GM18508 (cell line): ENCODE data around the gene FRG2B.
"Not testable (repeated sequence)": the region's sequence is repeated elsewhere in the genome, so short reads cannot be mapped to it uniquely, and the experiment has no call there.

ENCODE experiments used
- ATAC-seq: cut with Tn5 transposase; IDR thresholded peaks from one replicate; pipeline ENCODE4 v1.9.1; 2021; ENCODE audit warnings: moderate number of reproducible peaks; ENCODE audit not compliant: insufficient read depth, unreplicated experiment

The FRG2B gene

DNA sequence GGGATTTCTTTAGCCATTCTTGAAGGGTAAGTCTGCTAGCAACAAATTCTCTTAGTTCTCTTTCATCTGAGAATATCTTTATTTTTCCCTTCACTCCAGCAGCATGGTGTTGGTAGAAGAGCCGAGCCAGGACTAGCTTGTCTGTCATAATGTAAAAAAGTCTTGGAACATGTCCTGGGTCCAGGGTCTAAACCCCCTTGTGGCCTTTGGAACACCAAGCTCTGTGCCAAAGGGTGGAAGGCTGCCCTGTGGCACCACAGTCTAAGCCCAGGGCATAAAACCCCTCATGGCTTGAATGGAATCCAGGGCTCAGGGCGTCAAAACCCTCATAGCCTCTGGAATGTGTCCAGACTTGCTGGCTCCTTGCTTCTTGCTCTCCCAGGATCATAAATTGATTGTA is 23.2 kb downstream of the FRG2B start:
- ATAC-seq, result not testable (repeated sequence)

DNA sequence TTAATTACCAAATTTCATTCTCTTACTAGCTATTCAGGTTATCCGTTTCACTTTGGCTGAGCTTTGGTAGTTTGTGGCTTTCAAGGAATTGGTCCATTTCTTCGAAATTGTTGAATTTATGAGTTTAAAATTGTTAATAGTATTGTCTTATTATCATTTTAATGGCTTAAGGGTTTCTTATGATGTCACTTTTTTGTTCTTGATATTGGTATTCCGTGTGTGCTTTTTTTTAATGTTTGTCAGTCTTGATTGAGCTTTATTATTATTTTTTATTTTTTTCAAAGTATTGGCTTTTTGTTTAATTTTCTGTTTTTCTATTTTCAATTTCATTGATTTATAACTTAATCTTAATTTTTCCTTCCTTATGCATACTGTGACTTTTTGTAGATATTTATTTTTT is 25.9 kb downstream of the FRG2B start:
- no peak for ATAC-seq

DNA sequence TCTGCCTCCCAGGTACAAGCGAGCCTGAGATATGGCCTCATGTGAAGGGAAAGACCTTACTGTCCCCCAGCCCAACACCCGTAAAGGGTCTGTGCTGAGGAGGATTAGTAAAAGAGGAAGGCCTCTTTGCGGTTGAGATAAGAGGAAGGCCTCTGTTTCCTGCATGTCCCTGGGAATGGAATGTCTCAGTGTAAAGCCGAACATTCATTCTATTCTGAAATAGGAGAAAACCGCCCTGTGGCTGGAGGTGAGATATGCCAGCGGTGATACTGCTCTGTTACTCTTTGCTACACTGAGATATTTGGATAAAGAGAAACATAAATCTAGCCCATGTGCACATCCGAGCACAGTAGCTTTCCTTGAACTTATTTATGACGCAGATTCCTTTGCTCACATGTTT is 26.7 kb downstream of the FRG2B start:
- not testable (repeated sequence) for ATAC-seq

DNA sequence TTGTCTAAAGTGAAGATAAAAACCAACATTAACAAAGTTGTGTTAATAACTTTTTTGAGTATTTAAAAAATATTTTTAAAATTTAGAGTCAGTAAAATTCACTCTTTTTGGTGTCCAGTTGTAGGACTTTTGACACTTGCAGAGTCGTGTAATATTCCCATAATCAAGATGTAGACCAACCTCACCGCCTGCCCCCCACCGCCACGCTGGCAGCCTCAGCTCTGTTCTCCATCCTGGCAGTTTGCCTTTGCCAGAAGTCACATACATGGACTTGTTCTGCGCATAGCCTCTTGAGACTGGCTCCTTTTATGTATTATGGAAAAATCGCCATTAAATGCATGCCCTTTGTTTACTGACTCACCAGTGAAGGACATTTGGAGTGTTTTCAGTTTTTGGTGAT is 33.9 kb downstream of the FRG2B start:
- ATAC-seq, result no peak

DNA sequence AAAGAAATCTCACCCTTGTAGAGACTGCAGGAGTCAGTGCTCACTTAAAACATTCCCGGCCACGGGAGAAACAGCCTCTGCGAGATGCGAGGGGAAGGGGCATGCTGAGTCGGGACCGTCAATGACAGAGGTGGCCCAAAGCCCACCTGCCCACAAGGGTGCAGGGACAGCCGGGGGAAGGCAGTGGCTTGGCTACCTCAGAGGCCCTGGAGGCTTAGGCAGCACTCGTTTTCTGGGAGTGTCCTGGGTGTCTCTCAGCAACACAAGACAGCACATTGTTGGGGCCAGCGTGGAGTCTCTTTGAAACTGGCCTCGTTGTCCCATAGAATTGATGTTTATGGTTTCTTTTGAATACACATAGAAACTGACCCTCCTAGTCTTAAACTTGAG is 35.6 kb downstream of the FRG2B start:
- no peak for ATAC-seq

DNA sequence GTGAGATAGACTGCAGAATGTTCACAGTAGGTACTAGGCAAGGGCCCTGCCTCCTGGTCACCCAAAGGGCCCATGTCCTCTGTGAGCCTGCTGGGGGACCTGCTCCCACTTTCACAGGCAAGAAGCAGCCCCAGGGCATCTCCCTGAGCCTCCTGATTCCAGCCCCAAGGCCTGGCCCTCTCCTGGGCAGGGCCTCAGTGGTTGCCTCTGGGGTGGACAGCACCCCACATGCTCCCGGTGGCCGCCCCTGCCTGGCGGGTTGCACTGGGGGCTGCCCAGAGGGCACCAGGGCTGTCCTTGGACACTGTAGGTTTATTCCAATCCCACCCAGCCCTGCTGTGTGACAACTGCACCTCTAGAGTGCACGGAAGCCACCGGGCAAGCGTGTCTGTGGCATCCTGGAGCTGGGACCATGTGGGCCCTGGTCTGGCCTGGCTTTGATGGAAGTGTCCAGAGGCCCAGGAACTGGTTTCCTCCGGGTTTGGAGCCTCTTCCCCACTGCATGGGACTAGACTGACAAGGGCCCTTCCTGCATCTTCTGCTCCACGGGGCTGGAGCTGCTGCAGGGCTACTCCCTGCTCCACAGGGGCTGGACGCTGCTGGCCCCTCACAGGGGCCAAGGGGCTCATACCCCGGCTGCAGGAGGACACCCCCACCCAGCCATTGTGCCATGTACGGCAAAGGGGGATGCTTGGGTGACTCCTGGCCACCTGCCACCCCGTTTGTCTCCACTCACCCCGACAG is 36.2 kb downstream of the FRG2B start:
- ATAC-seq, result no peak

DNA sequence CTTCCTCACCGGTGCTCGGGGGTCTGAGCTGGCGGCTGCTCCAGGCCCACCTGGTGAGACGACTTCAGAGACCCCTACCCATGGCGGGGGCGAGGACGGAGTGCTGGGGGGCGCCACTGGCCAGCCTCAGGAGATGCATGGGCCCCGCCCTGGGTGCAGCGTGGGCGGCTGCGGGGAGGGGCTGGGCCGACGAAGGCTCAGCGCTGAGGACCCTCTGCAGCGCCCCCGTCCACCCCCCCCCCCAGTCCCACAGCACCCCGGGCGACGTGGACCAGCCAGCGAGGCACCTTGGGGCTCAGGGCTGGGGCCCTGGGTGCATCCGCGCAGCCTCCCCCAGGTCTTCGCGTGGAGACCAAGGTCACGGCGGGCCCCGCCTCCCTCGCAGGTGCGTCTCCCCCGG is 49.6 kb downstream of the FRG2B start:
- ATAC-seq, result not testable (repeated sequence)
